Stimulated activated CD8-positive, alpha-beta memory T cell treated with anti-CD3 and anti-CD28 coated beads, Interleukin-7, amount 100 ng/mL, for 4 hours (primary cell): Measurements from ENCODE around the gene CKAP5.
A peak's percentile ranks its signal among the peaks of the same experiment; 100 is the strongest.
"Not testable (repeated sequence)": the region's sequence is repeated elsewhere in the genome, so short reads cannot be mapped to it uniquely, and the experiment has no call there.

Source experiments
- DNase-seq, 2 donors: peaks; one replicate each; pipeline ENCODE4 v3.0.0-alpha.2; 2020; ENCODE audit warnings: low read depth in 2 of 2

The CKAP5 gene

GRCh38 chr11:46855167-46855566 is 9.1 kb upstream of the CKAP5 start:
- no peak for DNase-seq

GRCh38 chr11:46850829-46851380 is 4.8 kb upstream of the CKAP5 start:
- DNase-seq: no peak

- DNase-seq: no peak
Measured at GRCh38 chr11:46849631-46850030, 3.6 kb upstream of the CKAP5 start.

GRCh38 chr11:46846510-46846830 is 390 bp upstream of the CKAP5 start:
- DNase-seq: no peak

- no peak for DNase-seq
Measured at GRCh38 chr11:46845440-46845739, 690 bp downstream of the CKAP5 start.

- no peak for DNase-seq
Measured at GRCh38 chr11:46840116-46840515, 6.0 kb downstream of the CKAP5 start.

GRCh38 chr11:46838501-46838900 is 7.6 kb downstream of the CKAP5 start:
- no peak for DNase-seq

- DNase-seq: no peak
Measured at GRCh38 chr11:46837860-46838259, 8.2 kb downstream of the CKAP5 start.

GRCh38 chr11:46836870-46837269 is 9.2 kb downstream of the CKAP5 start:
- no peak for DNase-seq

GRCh38 chr11:46836431-46836830 is 9.6 kb downstream of the CKAP5 start:
- no peak for DNase-seq

GRCh38 chr11:46835897-46836296 is 10.2 kb downstream of the CKAP5 start:
- DNase-seq: no peak

- no peak for DNase-seq
Measured at GRCh38 chr11:46834821-46835220, 11.3 kb downstream of the CKAP5 start.

- DNase-seq: no peak
Measured at GRCh38 chr11:46832511-46833214, 13.4 kb downstream of the CKAP5 start.

GRCh38 chr11:46827995-46828394 is 18.1 kb downstream of the CKAP5 start:
- DNase-seq: no peak

- peak; percentile 49 to 70 for DNase-seq
Measured at GRCh38 chr11:46826310-46827044, 19.6 kb downstream of the CKAP5 start.

- DNase-seq: no peak
Measured at GRCh38 chr11:46808799-46809431, 37.2 kb downstream of the CKAP5 start.

GRCh38 chr11:46801694-46802470 is 44.2 kb downstream of the CKAP5 start:
- no peak for DNase-seq

GRCh38 chr11:46800177-46800576 is 45.9 kb downstream of the CKAP5 start:
- no peak for DNase-seq

- not testable (repeated sequence) for DNase-seq
Measured at GRCh38 chr11:46799725-46800124, 46.4 kb downstream of the CKAP5 start.

GRCh38 chr11:46778416-46778815 is 67.7 kb downstream of the CKAP5 start:
- no peak for DNase-seq

GRCh38 chr11:46776878-46777277 is 69.2 kb downstream of the CKAP5 start:
- DNase-seq: no peak

- no peak for DNase-seq
Measured at GRCh38 chr11:46769636-46770221, 76.4 kb downstream of the CKAP5 start.
